Measurements from ENCODE around the gene MTX1. TPM values are rescaled to one million over a fixed set of nuclear protein-coding genes. Genes with fewer than 3 reads are reported as not detected.

MTX1 gene
- total RNA-seq, 6 experiments from 2014 or later: 20.0 to 50.7 (median 23.9) TPM

DNA sequence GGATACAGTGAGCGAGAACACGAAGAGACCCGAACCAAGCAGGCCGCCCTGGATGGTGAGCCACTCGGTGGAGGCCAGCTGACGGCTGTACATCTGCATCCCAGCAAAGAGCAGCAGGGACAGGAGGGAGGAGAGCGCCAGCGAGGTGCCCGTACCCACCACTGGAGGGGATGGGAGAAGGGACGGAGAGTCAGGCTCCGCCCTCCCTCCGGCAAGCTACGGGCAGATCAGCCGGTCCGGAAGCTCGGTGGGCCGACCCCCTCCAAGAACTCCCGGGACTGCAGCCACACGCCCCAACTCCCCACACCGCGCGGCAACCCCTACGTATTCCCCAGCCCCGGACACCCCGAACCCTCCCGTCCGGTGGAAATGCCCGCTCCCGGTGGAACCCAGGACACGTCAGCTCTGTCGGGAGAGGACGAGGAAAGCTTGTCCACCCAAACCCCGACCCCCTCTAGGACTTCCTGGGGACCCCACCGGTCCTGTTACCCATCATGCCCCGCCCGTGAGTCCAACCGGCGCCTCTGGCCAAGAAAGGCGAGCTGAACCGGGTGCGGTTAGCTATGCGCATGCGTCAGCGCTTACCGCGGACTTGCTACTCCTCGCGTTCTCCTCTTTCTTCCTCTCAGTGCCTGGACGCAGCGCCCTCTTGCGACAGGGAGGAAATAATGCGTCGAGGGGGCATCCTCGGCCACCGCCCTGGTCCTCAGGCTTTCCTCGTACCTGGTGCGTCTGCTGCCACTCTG is 35.6 kb upstream of the MTX1 start, which contains the start of gene KRTCAP2:
Gene KRTCAP2 (minus strand): TSS at position 573 of the 746 bp plus-strand sequence. CDS start 80 bp downstream, at position 493.
- DNase-seq (peak; percentile 95 to 97 (median 95)), ATAC-seq (peak; percentile 82 to 90 (median 86))
- peaks cover 0 to 10% (median 5%) of the 10 kb centered on the region in 4 donors for H3K36me3 ChIP-seq
- H3K9me3 ChIP-seq: no peaks in the 10 kb centered on the region
- peak within 1 kb of the TSS; percentile 73 to 94 (median 87) for H3K4me3 ChIP-seq
- H3K27ac ChIP-seq: peak within 1 kb of the TSS; percentile 73 to 87 (median 78)
- peak; percentile 60 for TF ChIP-seq POLR2A (IDR thresholded peaks at IDR 0.05)
- TF ChIP-seq, protein P1, sequence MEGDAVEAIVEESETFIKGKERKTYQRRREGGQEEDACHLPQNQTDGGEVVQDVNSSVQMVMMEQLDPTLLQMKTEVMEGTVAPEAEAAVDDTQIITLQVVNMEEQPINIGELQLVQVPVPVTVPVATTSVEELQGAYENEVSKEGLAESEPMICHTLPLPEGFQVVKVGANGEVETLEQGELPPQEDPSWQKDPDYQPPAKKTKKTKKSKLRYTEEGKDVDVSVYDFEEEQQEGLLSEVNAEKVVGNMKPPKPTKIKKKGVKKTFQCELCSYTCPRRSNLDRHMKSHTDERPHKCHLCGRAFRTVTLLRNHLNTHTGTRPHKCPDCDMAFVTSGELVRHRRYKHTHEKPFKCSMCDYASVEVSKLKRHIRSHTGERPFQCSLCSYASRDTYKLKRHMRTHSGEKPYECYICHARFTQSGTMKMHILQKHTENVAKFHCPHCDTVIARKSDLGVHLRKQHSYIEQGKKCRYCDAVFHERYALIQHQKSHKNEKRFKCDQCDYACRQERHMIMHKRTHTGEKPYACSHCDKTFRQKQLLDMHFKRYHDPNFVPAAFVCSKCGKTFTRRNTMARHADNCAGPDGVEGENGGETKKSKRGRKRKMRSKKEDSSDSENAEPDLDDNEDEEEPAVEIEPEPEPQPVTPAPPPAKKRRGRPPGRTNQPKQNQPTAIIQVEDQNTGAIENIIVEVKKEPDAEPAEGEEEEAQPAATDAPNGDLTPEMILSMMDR (IDR thresholded peaks at IDR 0.05): peak; percentile 86 to 98 (median 97)
- intact Hi-C loops (cut with DNase I): no loop called here
- H3K4me1 ChIP-seq: peaks cover 0 to 7% (median 0%) of the 10 kb centered on the region in 4 donors
- H3K27me3 ChIP-seq: no peaks in the 10 kb centered on the region
- WGBS (ENCODE audit: insufficient coverage, low coverage, low lambda C conversion rate, missing lambda C conversion rate): 0% methylated on average over 18 of the region's 57 CpGs

DNA sequence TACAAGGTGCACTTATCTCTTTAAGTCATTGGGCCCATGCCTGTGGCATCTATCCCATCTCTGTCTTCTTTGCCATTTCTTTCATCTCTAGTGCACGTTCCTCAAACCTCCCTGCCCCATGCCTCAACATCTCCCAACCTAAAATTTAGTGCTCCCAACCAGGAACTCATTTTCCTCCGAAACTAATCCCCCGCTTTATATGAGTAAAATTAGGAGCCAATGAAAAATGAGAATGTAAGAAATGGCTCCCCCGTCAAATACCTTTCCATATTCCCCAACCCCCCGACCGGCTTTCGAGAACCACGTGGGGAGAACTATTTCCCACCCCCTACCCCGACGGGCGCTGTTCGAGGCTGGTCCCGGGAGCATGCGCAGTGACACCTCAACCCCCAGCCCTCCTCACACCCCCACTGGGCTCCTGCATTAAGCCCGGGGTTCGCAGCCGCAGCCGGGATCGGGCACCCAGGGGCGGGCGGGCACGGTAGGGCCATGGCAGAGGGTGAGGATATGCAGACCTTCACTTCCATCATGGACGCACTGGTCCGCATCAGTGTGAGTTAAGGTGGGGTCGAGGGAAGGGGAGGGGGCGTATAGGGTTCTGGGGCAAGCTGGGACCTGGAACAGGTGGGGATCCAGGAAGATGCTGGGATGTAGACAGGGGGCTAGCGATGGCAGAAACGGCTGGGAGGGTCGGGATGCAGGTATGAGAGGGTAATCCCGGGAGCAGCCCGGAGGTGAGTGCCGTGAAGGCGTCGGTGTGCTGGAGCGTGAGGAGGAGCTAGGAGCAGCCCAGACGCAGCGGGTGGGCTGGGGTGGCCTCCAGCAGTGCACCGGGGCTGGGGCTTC is 34.8 kb upstream of the MTX1 start, which contains the start of gene TRIM46:
Gene TRIM46 (plus strand): TSS at position 372 of the 846 bp plus-strand sequence. CDS start 118 bp downstream, at position 490.
- ATAC-seq (no peak), DNase-seq (peak in 2 of 3 donors; percentile 54 to 62)
- peak within 1 kb of the TSS; percentile 73 to 94 (median 87) for H3K4me3 ChIP-seq
- peaks cover 0 to 7% (median 0%) of the 10 kb centered on the region in 4 donors for H3K4me1 ChIP-seq
- TF ChIP-seq, protein P1 (IDR thresholded peaks at IDR 0.05): peak in 1 of 4 donors; percentile 0
- no peak for TF ChIP-seq POLR2A (IDR thresholded peaks at IDR 0.05)
- WGBS (ENCODE audit: insufficient coverage, low coverage, low lambda C conversion rate, missing lambda C conversion rate): 5% methylated on average over 37 of the region's 38 CpGs
- no peaks in the 10 kb centered on the region for H3K27me3 ChIP-seq
- peaks cover 0 to 10% (median 5%) of the 10 kb centered on the region in 4 donors for H3K36me3 ChIP-seq
- H3K9me3 ChIP-seq: no peaks in the 10 kb centered on the region
- H3K27ac ChIP-seq: peak within 1 kb of the TSS; percentile 73 to 87 (median 78)
- intact Hi-C loops (cut with DNase I): no loop called here

DNA sequence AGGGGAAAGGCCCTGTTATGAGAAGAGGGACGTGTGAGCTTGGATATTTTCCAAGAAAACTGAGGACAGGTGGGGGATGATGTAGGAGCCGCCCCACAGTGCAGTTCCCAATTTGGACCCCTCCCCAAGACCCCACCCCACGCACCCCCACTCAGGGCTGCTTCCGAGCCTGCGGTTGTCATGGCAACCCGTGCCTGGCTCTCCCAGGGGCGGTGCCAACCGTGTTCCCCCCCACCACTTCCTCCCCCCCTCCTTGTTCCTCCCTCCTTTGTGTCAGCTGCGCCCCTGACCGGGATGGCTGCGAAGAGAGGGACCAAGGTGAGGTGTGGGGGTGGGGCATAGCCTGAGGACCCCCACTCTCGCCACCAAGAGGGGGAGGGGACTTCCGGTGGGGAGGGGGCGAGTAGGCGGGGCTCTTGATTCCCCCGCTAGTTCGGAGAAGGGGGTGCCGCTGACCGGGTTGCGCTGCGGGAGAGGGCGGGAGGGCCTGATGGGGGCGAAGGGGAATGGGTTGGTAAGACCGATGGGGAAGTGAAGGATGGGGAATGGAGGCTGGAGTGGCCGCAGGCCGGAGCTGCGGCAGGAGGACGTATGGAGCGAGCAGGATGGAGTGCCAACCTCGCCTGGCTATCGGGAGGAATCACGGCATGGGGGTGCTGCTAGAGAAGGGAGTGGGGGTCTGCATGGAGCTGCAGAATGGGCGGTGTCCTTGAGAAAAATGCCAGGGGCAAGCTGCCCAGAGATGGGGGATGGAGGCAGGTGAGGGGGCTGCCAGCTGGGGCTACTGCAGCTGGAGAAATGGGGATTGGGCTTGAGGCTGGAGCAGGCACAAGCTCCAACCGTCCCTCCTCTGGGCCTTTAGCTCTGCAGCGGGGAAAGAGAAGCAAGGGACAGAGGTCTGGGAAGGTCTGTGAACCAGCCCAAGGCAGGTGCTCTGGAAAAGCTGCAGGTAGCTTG is 33.9 kb upstream of the MTX1 start:
- peaks cover 0 to 7% (median 0%) of the 10 kb centered on the region in 4 donors for H3K4me1 ChIP-seq
- TF ChIP-seq POLR2A (IDR thresholded peaks at IDR 0.05): no peak
- TF ChIP-seq, protein P1 (IDR thresholded peaks at IDR 0.05): no peak
- ATAC-seq (no peak), DNase-seq (peak in 2 of 3 donors; percentile 52 to 55)
- peaks cover 0 to 4% (median 1%) of the 10 kb centered on the region in 4 donors for H3K36me3 ChIP-seq
- WGBS (ENCODE audit: insufficient coverage, low coverage, low lambda C conversion rate, missing lambda C conversion rate): 10% methylated on average over 31 of the region's 35 CpGs
- no peak overlapping the region for H3K4me3 ChIP-seq
- no peak overlapping the region for H3K27ac ChIP-seq
- intact Hi-C loops (cut with DNase I): no loop called here
- no peaks in the 10 kb centered on the region for H3K9me3 ChIP-seq
- H3K27me3 ChIP-seq: no peaks in the 10 kb centered on the region
